Heart right ventricle (tissue), 16 donors: ENCODE measurements around the gene CBFA2T3. TPM values are rescaled to one million over a fixed set of nuclear protein-coding genes. Genes with fewer than 3 reads are reported as not detected.
A peak's percentile ranks its signal among the peaks of the same experiment; 100 is the strongest.

Experiments used
- ATAC-seq, 8 donors: fragments of 200-7000 bp; cut with Tn5 transposase; one replicate each; pipeline ENCODE4 v1.9.1; 2020; ENCODE audit warnings: mild to moderate bottlenecking in 8 of 8, moderate library complexity in 8 of 8, moderate number of reproducible peaks in 1 of 8
- DNase-seq, 2 donors: peaks; one replicate each; pipeline ENCODE4 v3.0.0-alpha.2; 2020
- H3K27ac ChIP-seq, 10 donors: fragments of 200-600 bp; sonication (generic) in 2 of 10; one replicate each; pipeline versions ENCODE4 v1.5.0 to v1.8.0; 2020 to 2022; ENCODE audit warnings: mild to moderate bottlenecking in 3 of 10
- H3K27me3 ChIP-seq, 7 donors: fragments of 200-600 bp; one replicate each; pipeline ENCODE4 v1.8.0; 2021 to 2022; ENCODE audit warnings: mild to moderate bottlenecking in 2 of 7
- H3K36me3 ChIP-seq, 9 donors: fragments of 200-600 bp; sonication (generic) in 1 of 9; one replicate each; pipeline versions ENCODE4 v1.5.0 to v1.8.0; 2020 to 2022; ENCODE audit warnings: mild to moderate bottlenecking in 2 of 9
- H3K4me1 ChIP-seq, 9 donors: fragments of 200-600 bp; sonication (generic) in 1 of 9; one replicate each; pipeline versions ENCODE4 v1.5.0 to v1.8.0; 2020 to 2022; ENCODE audit warnings: mild to moderate bottlenecking in 4 of 9
- H3K4me3 ChIP-seq, 10 donors: fragments of 200-600 bp; sonication (generic) in 2 of 10; one replicate each; pipeline versions ENCODE4 v1.5.0 to v1.8.0; 2020 to 2022; ENCODE audit warnings: mild to moderate bottlenecking in 7 of 10, moderate library complexity in 2 of 10
- H3K9me3 ChIP-seq, 11 donors: fragments of 200-600 bp in 10 of 11; sonication (generic) in 2 of 11; one replicate each; pipeline versions ENCODE4 v1.5.0 to v1.8.0; 2013 to 2022; ENCODE audit warnings: mild to moderate bottlenecking in 2 of 11, control low read depth in 1 of 11, moderate library complexity in 1 of 11
- CTCF ChIP-seq, 9 donors: fragments of 200-600 bp; sonication (generic) in 2 of 9; IDR thresholded peaks; one replicate each; pipeline versions ENCODE4 v1.5.0 to v1.8.0; 2021 to 2022; ENCODE audit warnings: antibody characterized with exemption in 9 of 9, mild to moderate bottlenecking in 5 of 9, moderate library complexity in 1 of 9
- WGBS, 2 donors: extraction: QIAGEN DNeasy Blood & Tissue Kit; methylation state at CpG; one replicate each; pipeline ENCODE4 v1.1.7; 2013; ENCODE audit warnings: inconsistent platforms in 1 of 2; 5-methylcytosine and 5-hydroxymethylcytosine counted together
- intact Hi-C, 10 donors: fragments of 100-400 bp; cut with DNase I; formaldehyde crosslinking; loops; one replicate each; pipeline versions ENCODE4 v1.11.1 to v1.14.2; 2022
- polyA plus RNA-seq, 2 donors: library from polyadenylated mRNA; stranded (reverse); fragments of 200-250 nt; gene quantifications; one replicate each; pipeline ENCODE4 v1.2.3, GENCODE V29; 2013
- total RNA-seq, 10 donors: library from RNA; stranded (reverse); fragmentation: NEBNext Ultra II Directional in 3 of 10; extraction: Animal tissue kit (Norgen Biotek cat#: 25700) in 3 of 10; gene quantifications; one replicate each; pipeline versions ENCODE4 v1.2.1 to v1.2.4, GENCODE V29; 2021 to 2023
- donor health status: Arrhythmogenic right ventricular cardiomyopathy.
- donor health status: ischemic (EF 13 %, LVEDD 7.1; RV severe dilation, severe dysfunction).
- donor health status: healthy with polysubstance abuse.
- donor health status: DM: no; HTN: yes; CAD: no.
- donor health status: DM: no; HTN: no; CAD: no.
- donor health status: ischemic (EF 25% LVEDD 6.9; RV normal size, moderate dysfunction).
- donor health status: ischemic (EF 25% LVEDD 5.7; RV mildly dilated, moderate dysfunction).
- donor health status: healthy.
- donor health status: DM: yes; HTN: yes; CAD: no.
- donor health status: Ischemic cardiomyopathy.
- donor health status: ischemic (EF 35%, LVEDD 5.7; RV mildly dilated, moderate dysfunction).
- donor health status: nonischemic (EF 11% LVEDD 7.7; RV severe dilation, severe dysfunction).
- donor health status: DM: yes; HTN: yes; CAD: no.
- donor health status: PGD.
- donor health status: ischemic (EF 29% LVEDD 5.4; RV normal size, mild dysfunction).
- donor health status: nonischemic (EF 23%, LVEDD 6.1; RV moderate dilation, normal function).

CBFA2T3 gene
- total and polyA plus RNA-seq, 12 donors: 3.1 to 17.6 (median 6.1) TPM

- H3K4me1 ChIP-seq: peaks cover 2 to 54% (median 7%) of the 10 kb centered on the region in 9 donors
- ATAC-seq (peak in 2 of 8 donors; percentile 13 to 42), DNase-seq (peak in 1 of 2 donors; percentile 35)
- H3K9me3 ChIP-seq: no peaks in the 10 kb centered on the region
- H3K27me3 ChIP-seq: peaks cover 0 to 80% (median 48%) of the 10 kb centered on the region in 7 donors
- intact Hi-C loops: no loop called here
- peak overlapping the region in 1 of 10 donors; percentile 9 for H3K4me3 ChIP-seq
- no peak overlapping the region for H3K27ac ChIP-seq
- no peak for TF ChIP-seq CTCF (IDR thresholded peaks at IDR 0.05)
- H3K36me3 ChIP-seq: no peaks in the 10 kb centered on the region
- WGBS, 2 donors: 76% methylated on average over 29 of the region's 29 CpGs
These were observed 5.5 kb downstream of the CBFA2T3 start for GRCh38 chr16:88971371-88972097.

- peaks cover 0 to 80% (median 46%) of the 10 kb centered on the region in 7 donors for H3K27me3 ChIP-seq
- TF ChIP-seq CTCF (IDR thresholded peaks at IDR 0.05): no peak
- peaks cover 0 to 45% (median 5%) of the 10 kb centered on the region in 9 donors for H3K4me1 ChIP-seq
- DNase-seq (peak in 1 of 2 donors; percentile 3), ATAC-seq (no peak)
- intact Hi-C loops: no loop called here
- 62 to 67% methylated on average over 27 to 31 of the region's 31 CpGs for whole genome bisulfite sequencing, 2 donors
- no peaks in the 10 kb centered on the region for H3K36me3 ChIP-seq
- H3K4me3 ChIP-seq: no peak overlapping the region
- H3K9me3 ChIP-seq: no peaks in the 10 kb centered on the region
- no peak overlapping the region for H3K27ac ChIP-seq
These were observed 6.4 kb downstream of the CBFA2T3 start for GRCh38 chr16:88970539-88971065.

GRCh38 chr16:88970050-88970449, 7.0 kb downstream of the CBFA2T3 start:
- no peak for ATAC-seq
- 84 to 90% methylated on average over 20 of the region's 20 CpGs for WGBS, 2 donors
- no peak for TF ChIP-seq CTCF (IDR thresholded peaks at IDR 0.05)
- Histone ChIP-seq H3K4me3 (no peak overlapping the region), H3K9me3 (no peaks in the 10 kb centered on the region), H3K27ac (no peak overlapping the region), H3K36me3 (no peaks in the 10 kb centered on the region), H3K4me1 (peaks cover 0 to 43% (median 5%) of the 10 kb centered on the region in 9 donors), H3K27me3 (peaks cover 0 to 79% (median 51%) of the 10 kb centered on the region in 7 donors)
- peak in 1 of 2 donors; percentile 8 for DNase-seq
- intact Hi-C loops: no loop called here

GRCh38 chr16:88969361-88969831, 7.6 kb downstream of the CBFA2T3 start:
- no peak for TF ChIP-seq CTCF (IDR thresholded peaks at IDR 0.05)
- H3K27me3 ChIP-seq: peaks cover 0 to 79% (median 50%) of the 10 kb centered on the region in 7 donors
- intact Hi-C loops: no loop called here
- ATAC-seq: no peak
- no peak overlapping the region for H3K4me3 ChIP-seq
- WGBS, 2 donors: 68 to 71% methylated on average over 22 of the region's 22 CpGs
- peak in 1 of 2 donors; percentile 3 for DNase-seq
- no peak overlapping the region for H3K27ac ChIP-seq
- H3K4me1 ChIP-seq: peaks cover 0 to 38% (median 5%) of the 10 kb centered on the region in 9 donors
- no peaks in the 10 kb centered on the region for H3K36me3 ChIP-seq
- H3K9me3 ChIP-seq: no peaks in the 10 kb centered on the region
